Measurements from ENCODE around the gene PDSS1.
"Not testable (repeated sequence)": the region's sequence is repeated elsewhere in the genome, so short reads cannot be mapped to it uniquely, and the experiment has no call there.

PDSS1 gene

GRCh38 chr10:26697163-26697921, at the start of gene PDSS1:
PDSS1 (plus strand) TSS chr10:26697701; CDS start chr10:26697712, 11 bp downstream.
- peak; percentile 16 for DNase-seq

GRCh38 chr10:26648245-26648636, 49.3 kb upstream of the PDSS1 start:
- not testable (repeated sequence) for DNase-seq

- no peak for DNase-seq
Observed at GRCh38 chr10:26650406-26650805, 47.1 kb upstream of the PDSS1 start.

GRCh38 chr10:26651476-26651875, 46.0 kb upstream of the PDSS1 start:
- not testable (repeated sequence) for DNase-seq

- DNase-seq = no peak
Observed at GRCh38 chr10:26653004-26653403, 44.5 kb upstream of the PDSS1 start.

GRCh38 chr10:26655746-26656145, 41.8 kb upstream of the PDSS1 start:
- no peak for DNase-seq

GRCh38 chr10:26662864-26663263, 34.6 kb upstream of the PDSS1 start:
- no peak for DNase-seq

- DNase-seq = no peak
Observed at GRCh38 chr10:26665080-26666048, 32.1 kb upstream of the PDSS1 start.

GRCh38 chr10:26675873-26676257, 21.6 kb upstream of the PDSS1 start:
- DNase-seq = no peak

GRCh38 chr10:26679588-26679987, 17.9 kb upstream of the PDSS1 start:
- DNase-seq = no peak

GRCh38 chr10:26681076-26681475, 16.4 kb upstream of the PDSS1 start:
- no peak for DNase-seq

- DNase-seq = not testable (repeated sequence)
Observed at GRCh38 chr10:26681971-26682370, 15.5 kb upstream of the PDSS1 start.

- DNase-seq = no peak
Observed at GRCh38 chr10:26682931-26683330, 14.6 kb upstream of the PDSS1 start.

GRCh38 chr10:26684667-26685264, 12.7 kb upstream of the PDSS1 start:
- DNase-seq = peak; percentile 9

- no peak for DNase-seq
Observed at GRCh38 chr10:26685441-26685840, 12.1 kb upstream of the PDSS1 start.

- no peak for DNase-seq
Observed at GRCh38 chr10:26689399-26689798, 8.1 kb upstream of the PDSS1 start.

- no peak for DNase-seq
Observed at GRCh38 chr10:26690731-26691475, 6.6 kb upstream of the PDSS1 start.

- not testable (repeated sequence) for DNase-seq
Observed at GRCh38 chr10:26694536-26694935, 3.0 kb upstream of the PDSS1 start.

- DNase-seq = no peak
Observed at GRCh38 chr10:26696786-26697162, 727 bp upstream of the PDSS1 start.

GRCh38 chr10:26697922-26698608, 564 bp downstream of the PDSS1 start:
- no peak for DNase-seq

- DNase-seq = no peak
Observed at GRCh38 chr10:26698909-26699308, 1.4 kb downstream of the PDSS1 start.

GRCh38 chr10:26699631-26700030, 2.1 kb downstream of the PDSS1 start:
- DNase-seq = no peak
